Measurements from ENCODE around the gene EED. TPM values are rescaled to one million over a fixed set of nuclear protein-coding genes. Genes with fewer than 3 reads are reported as not detected.

Gene EED
- total RNA-seq, 1 experiment from 2014 or later, result 27.3 TPM

DNA sequence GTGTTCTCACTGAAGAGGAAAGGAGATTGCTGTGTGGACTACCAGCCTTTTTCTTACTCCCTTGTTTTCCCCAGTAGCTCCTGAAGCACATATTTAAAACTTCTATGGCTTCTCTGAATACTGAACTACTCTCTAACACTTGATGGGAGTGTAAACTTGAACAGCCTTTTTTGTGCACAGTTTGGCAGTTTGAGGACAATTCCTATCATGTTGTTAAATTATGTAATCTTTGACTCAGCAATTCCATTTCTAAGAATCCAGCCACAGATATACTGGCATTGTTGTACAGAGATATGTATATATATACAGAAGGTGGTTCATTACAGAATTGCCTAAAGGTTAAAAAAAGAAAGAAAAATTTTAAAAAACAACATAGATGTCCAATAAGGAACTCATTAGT, 47.1 kb upstream of the EED start:
- CTCF ChIA-PET, result no interaction called here
- ATAC-seq, result no peak
- POLR2A ChIA-PET, result no interaction called here
- TF ChIP-seq TEAD4 (CRISPR knock-in tag; IDR thresholded peaks at IDR 0.05) (no peak), SMAD3 (CRISPR knock-in tag; IDR thresholded peaks at IDR 0.05; ENCODE audit: borderline replicate concordance) (no peak), ZNF138 (CRISPR knock-in tag; conservative IDR thresholded peaks at IDR 0.05) (no peak), SOX15 (CRISPR knock-in tag; IDR thresholded peaks at IDR 0.05) (no peak), RELA (CRISPR knock-in tag; IDR thresholded peaks at IDR 0.05; ENCODE audit: borderline replicate concordance) (no peak)
- TF ChIP-seq, protein P1, sequence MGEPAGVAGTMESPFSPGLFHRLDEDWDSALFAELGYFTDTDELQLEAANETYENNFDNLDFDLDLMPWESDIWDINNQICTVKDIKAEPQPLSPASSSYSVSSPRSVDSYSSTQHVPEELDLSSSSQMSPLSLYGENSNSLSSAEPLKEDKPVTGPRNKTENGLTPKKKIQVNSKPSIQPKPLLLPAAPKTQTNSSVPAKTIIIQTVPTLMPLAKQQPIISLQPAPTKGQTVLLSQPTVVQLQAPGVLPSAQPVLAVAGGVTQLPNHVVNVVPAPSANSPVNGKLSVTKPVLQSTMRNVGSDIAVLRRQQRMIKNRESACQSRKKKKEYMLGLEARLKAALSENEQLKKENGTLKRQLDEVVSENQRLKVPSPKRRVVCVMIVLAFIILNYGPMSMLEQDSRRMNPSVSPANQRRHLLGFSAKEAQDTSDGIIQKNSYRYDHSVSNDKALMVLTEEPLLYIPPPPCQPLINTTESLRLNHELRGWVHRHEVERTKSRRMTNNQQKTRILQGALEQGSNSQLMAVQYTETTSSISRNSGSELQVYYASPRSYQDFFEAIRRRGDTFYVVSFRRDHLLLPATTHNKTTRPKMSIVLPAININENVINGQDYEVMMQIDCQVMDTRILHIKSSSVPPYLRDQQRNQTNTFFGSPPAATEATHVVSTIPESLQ (CRISPR knock-in tag; IDR thresholded peaks at IDR 0.05), result no peak
- no peaks in the 10 kb centered on the region for H3K9me3 Mint-ChIP-seq
- peaks cover 8% of the 10 kb centered on the region for H3K27me3 Mint-ChIP-seq (ENCODE audit: low read depth)
- no peak overlapping the region for H3K4me3 Mint-ChIP-seq
- no peaks in the 10 kb centered on the region for H3K36me3 Mint-ChIP-seq
- H3K4me1 Mint-ChIP-seq, result peaks cover 9% of the 10 kb centered on the region
- DNase-seq (ENCODE audit: low spot score), result no peak
- H3K27ac Mint-ChIP-seq, result no peak overlapping the region

DNA sequence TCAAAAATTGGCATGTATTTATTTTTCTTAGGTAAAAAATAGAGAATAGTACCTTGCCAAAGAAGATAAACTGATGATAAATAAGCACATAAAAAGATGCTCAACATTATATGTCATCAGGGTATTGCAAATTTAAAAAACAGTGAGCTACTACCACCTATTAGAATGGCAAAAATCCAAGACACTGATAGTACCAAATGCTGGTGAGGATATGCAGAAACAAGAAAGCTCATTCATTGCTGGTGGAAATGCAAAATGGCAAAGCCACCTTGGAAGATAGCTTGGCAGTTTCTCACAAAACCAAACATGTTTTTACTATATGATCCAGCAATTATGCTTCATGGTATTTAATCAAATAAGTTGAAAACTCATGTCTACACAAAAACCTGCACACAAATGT, 46.4 kb upstream of the EED start:
- H3K9me3 Mint-ChIP-seq, result no peaks in the 10 kb centered on the region
- ChIA-PET CTCF (no interaction called here), POLR2A (no interaction called here)
- H3K36me3 Mint-ChIP-seq, result no peaks in the 10 kb centered on the region
- H3K27ac Mint-ChIP-seq, result no peak overlapping the region
- peaks cover 6% of the 10 kb centered on the region for H3K4me1 Mint-ChIP-seq
- DNase-seq (ENCODE audit: low spot score) (no peak), ATAC-seq (no peak)
- 0 out of 2 replicates have a peak, but pooled peaks cover 3% of the 10 kb centered on the region for H3K27me3 Mint-ChIP-seq (ENCODE audit: low read depth)
- TF ChIP-seq FOXK1 (CRISPR knock-in tag; IDR thresholded peaks at IDR 0.05) (no peak), MYBL2 (CRISPR knock-in tag; IDR thresholded peaks at IDR 0.05) (no peak), ZNF671 (CRISPR knock-in tag; IDR thresholded peaks at IDR 0.05) (no peak), ZNF416 (CRISPR knock-in tag; IDR thresholded peaks at IDR 0.05) (no peak)
- TF ChIP-seq, protein P2, sequence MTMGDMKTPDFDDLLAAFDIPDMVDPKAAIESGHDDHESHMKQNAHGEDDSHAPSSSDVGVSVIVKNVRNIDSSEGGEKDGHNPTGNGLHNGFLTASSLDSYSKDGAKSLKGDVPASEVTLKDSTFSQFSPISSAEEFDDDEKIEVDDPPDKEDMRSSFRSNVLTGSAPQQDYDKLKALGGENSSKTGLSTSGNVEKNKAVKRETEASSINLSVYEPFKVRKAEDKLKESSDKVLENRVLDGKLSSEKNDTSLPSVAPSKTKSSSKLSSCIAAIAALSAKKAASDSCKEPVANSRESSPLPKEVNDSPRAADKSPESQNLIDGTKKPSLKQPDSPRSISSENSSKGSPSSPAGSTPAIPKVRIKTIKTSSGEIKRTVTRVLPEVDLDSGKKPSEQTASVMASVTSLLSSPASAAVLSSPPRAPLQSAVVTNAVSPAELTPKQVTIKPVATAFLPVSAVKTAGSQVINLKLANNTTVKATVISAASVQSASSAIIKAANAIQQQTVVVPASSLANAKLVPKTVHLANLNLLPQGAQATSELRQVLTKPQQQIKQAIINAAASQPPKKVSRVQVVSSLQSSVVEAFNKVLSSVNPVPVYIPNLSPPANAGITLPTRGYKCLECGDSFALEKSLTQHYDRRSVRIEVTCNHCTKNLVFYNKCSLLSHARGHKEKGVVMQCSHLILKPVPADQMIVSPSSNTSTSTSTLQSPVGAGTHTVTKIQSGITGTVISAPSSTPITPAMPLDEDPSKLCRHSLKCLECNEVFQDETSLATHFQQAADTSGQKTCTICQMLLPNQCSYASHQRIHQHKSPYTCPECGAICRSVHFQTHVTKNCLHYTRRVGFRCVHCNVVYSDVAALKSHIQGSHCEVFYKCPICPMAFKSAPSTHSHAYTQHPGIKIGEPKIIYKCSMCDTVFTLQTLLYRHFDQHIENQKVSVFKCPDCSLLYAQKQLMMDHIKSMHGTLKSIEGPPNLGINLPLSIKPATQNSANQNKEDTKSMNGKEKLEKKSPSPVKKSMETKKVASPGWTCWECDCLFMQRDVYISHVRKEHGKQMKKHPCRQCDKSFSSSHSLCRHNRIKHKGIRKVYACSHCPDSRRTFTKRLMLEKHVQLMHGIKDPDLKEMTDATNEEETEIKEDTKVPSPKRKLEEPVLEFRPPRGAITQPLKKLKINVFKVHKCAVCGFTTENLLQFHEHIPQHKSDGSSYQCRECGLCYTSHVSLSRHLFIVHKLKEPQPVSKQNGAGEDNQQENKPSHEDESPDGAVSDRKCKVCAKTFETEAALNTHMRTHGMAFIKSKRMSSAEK (CRISPR knock-in tag; IDR thresholded peaks at IDR 0.05; ENCODE audit: borderline replicate concordance), result no peak
- no peak overlapping the region for H3K4me3 Mint-ChIP-seq

DNA sequence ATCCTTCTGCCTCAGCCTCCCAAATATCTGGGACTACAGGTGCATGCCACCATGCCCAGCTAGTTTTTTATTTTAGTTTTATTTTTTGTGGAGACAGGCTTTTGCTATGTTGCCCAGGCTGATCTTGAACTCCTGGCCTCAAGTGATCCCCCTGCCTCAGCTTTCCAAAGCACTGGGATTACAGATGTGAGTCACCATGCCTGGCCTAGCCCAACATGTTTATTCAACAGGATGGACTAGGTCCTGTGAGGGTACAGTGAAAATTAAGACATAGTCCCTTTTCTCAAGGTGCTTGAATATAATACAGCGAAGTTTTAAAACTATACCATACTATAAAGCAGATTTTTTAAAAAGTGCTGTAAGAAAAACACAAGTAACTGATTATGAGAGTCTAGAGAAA, 45.2 kb upstream of the EED start:
- no peaks in the 10 kb centered on the region for H3K9me3 Mint-ChIP-seq
- ChIA-PET CTCF (no interaction called here), POLR2A (no interaction called here)
- no peak overlapping the region for H3K4me3 Mint-ChIP-seq
- ATAC-seq (no peak), DNase-seq (ENCODE audit: low spot score) (no peak)
- H3K27me3 Mint-ChIP-seq (ENCODE audit: low read depth), result peaks cover 6% of the 10 kb centered on the region
- H3K4me1 Mint-ChIP-seq, result no peaks in the 10 kb centered on the region
- H3K36me3 Mint-ChIP-seq, result no peaks in the 10 kb centered on the region
- no peak overlapping the region for H3K27ac Mint-ChIP-seq
- TF ChIP-seq JAZF1 (CRISPR knock-in tag; IDR thresholded peaks at IDR 0.05) (no peak), ZNF219 (CRISPR knock-in tag; IDR thresholded peaks at IDR 0.05; ENCODE audit: borderline replicate concordance) (no peak), NFE2L1 (CRISPR knock-in tag; IDR thresholded peaks at IDR 0.05) (no peak), NR2C2 (CRISPR knock-in tag; IDR thresholded peaks at IDR 0.05) (no peak), ZNF138 (CRISPR knock-in tag; conservative IDR thresholded peaks at IDR 0.05) (no peak), OVOL2 (CRISPR knock-in tag; IDR thresholded peaks at IDR 0.05; ENCODE audit: borderline replicate concordance) (no peak), ELF4 (CRISPR knock-in tag; IDR thresholded peaks at IDR 0.05; ENCODE audit: low read depth) (no peak)
- TF ChIP-seq, protein P3, sequence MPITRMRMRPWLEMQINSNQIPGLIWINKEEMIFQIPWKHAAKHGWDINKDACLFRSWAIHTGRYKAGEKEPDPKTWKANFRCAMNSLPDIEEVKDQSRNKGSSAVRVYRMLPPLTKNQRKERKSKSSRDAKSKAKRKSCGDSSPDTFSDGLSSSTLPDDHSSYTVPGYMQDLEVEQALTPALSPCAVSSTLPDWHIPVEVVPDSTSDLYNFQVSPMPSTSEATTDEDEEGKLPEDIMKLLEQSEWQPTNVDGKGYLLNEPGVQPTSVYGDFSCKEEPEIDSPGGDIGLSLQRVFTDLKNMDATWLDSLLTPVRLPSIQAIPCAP (CRISPR knock-in tag; IDR thresholded peaks at IDR 0.05), result no peak
- TF ChIP-seq, protein P4, sequence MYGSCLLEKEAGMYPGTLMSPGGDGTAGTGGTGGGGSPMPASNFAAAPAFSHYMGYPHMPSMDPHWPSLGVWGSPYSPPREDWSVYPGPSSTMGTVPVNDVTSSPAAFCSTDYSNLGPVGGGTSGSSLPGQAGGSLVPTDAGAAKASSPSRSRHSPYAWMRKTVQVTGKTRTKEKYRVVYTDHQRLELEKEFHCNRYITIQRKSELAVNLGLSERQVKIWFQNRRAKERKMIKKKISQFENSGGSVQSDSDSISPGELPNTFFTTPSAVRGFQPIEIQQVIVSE (CRISPR knock-in tag; IDR thresholded peaks at IDR 0.05; ENCODE audit: borderline replicate concordance), result no peak
- TF ChIP-seq, protein P5, sequence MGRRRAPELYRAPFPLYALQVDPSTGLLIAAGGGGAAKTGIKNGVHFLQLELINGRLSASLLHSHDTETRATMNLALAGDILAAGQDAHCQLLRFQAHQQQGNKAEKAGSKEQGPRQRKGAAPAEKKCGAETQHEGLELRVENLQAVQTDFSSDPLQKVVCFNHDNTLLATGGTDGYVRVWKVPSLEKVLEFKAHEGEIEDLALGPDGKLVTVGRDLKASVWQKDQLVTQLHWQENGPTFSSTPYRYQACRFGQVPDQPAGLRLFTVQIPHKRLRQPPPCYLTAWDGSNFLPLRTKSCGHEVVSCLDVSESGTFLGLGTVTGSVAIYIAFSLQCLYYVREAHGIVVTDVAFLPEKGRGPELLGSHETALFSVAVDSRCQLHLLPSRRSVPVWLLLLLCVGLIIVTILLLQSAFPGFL (CRISPR knock-in tag; IDR thresholded peaks at IDR 0.05; ENCODE audit: borderline replicate concordance), result no peak
- TF ChIP-seq, protein P6, sequence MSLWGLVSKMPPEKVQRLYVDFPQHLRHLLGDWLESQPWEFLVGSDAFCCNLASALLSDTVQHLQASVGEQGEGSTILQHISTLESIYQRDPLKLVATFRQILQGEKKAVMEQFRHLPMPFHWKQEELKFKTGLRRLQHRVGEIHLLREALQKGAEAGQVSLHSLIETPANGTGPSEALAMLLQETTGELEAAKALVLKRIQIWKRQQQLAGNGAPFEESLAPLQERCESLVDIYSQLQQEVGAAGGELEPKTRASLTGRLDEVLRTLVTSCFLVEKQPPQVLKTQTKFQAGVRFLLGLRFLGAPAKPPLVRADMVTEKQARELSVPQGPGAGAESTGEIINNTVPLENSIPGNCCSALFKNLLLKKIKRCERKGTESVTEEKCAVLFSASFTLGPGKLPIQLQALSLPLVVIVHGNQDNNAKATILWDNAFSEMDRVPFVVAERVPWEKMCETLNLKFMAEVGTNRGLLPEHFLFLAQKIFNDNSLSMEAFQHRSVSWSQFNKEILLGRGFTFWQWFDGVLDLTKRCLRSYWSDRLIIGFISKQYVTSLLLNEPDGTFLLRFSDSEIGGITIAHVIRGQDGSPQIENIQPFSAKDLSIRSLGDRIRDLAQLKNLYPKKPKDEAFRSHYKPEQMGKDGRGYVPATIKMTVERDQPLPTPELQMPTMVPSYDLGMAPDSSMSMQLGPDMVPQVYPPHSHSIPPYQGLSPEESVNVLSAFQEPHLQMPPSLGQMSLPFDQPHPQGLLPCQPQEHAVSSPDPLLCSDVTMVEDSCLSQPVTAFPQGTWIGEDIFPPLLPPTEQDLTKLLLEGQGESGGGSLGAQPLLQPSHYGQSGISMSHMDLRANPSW (CRISPR knock-in tag; conservative IDR thresholded peaks at IDR 0.05; ENCODE audit: low read depth), result no peak
